HG03175 (cell line): ENCODE results near the gene NPS.

Experiments used
- ATAC-seq: cut with Tn5 transposase; IDR thresholded peaks from one replicate; pipeline ENCODE4 v1.9.1; 2021; ENCODE audit warnings: mild to moderate bottlenecking, moderate library complexity; ENCODE audit not compliant: unreplicated experiment

The NPS gene, protein sequence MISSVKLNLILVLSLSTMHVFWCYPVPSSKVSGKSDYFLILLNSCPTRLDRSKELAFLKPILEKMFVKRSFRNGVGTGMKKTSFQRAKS

DNA sequence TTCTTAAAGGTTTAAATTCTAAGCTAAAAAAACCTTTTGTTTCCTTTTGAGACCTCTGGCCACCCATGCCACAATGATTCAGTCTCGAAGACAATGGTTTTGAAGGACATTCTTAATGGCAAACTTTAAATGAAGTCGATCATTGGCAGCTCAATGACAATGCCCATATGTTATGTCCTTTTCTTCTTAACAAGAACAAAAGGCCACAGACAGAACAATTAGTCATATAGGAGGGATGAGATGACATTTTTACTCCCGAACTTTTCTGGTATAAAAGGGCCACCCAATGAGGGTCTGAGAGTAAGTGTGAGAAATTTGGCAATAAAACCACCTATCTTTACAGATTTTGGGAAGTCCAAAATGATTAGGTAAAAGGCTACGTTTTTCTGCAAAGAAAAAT, at the start of gene NPS:
Gene NPS (plus strand): TSS at position 301 of the 400 bp plus-strand sequence. CDS start 60 bp downstream, at position 361.
- no peak for ATAC-seq

DNA sequence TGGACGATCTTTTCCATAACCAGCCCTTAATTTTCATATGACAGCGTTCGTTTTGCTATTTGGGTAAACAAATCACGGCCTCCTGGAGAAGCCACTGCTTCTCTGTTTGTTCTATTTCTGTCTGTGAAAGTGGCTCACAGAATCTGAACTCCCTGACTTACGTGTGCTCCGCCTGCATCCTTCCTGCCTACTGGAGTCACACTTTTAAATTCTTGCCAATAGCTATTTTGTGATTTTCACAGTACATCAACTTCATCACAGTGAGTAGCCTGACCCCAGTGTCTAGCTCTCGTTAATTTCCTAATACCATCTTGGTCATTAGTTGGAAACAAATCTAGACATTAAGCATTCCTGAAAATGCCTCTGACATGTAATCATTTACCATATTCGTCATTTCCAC, 49.0 kb upstream of the NPS start:
- no peak for ATAC-seq

DNA sequence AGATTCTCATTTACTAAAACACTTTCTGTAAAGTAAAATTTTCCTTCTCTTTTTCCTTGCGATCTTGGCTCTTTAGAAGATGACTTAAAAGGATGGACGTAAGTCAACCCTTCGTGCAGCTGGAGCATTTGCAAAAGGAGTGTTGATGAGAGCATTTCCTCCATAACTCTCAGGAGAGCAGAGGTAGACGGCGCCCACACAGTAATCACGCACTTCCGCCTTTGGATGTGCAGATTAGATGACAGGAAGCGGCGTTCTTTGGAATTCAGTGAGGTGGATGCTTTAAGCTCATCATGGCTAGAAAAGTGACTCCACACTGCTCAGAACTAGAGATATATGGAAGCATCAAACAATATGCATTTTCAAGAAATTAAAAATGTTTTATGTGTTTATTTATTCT, 43.0 kb upstream of the NPS start:
- no peak for ATAC-seq

DNA sequence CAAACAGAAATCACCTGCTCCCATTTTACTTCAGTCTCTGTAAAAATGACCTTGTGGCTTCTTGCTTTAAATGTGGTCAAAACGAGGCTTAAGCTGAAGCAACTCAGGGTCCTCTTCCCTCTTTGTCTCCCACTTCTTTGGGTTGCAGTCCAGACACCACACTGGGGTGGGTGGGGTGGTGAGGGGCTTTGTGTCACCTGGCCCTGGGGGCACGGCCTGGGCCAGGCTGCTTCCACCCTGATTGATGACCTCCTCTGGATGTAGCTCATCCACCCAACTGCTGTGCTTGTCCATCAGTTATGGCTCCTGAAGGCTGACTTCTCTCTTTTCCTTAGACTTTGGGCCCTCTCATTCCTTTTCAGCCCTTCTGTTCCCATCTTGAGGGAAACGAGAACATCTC, 26.8 kb upstream of the NPS start:
- no peak for ATAC-seq

DNA sequence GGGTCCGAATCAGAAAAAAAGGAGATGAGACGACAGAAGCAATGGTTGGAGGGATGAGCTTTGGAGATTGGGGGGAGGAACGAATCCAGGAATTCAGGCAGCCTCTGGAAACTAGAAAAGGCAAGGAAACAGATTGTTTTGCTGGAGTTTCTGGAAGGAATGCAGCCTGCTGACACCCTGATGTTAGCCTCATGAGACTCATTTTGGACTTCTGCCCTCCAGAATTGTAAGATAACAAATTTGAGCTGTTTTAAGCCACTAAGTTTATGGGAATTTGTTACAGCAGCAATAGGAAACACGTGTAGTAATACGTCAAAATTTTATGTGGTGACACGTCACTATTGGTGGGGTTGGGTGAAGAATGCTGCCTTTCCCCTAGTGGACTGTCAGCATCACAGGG, 25.6 kb upstream of the NPS start:
- no peak for ATAC-seq

DNA sequence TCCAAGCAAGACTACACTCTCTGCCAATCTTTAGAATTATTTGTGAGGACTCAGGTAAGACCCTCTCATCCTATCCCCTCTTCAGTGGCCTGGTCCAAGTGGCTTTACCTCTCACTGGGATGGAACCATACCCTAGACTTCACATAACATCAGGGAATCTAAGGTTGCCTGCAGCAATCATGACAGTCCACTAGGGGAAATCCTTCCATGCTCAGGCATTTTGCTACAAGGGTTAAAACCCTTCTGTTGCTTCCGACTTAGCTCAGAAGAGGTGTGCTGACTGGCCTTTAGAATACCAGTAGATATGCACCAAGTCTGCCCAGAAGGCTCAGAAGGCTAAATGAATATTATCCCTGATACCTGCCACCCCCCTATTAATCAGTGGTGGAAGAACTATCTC, 24.9 kb upstream of the NPS start:
- ATAC-seq = no peak

DNA sequence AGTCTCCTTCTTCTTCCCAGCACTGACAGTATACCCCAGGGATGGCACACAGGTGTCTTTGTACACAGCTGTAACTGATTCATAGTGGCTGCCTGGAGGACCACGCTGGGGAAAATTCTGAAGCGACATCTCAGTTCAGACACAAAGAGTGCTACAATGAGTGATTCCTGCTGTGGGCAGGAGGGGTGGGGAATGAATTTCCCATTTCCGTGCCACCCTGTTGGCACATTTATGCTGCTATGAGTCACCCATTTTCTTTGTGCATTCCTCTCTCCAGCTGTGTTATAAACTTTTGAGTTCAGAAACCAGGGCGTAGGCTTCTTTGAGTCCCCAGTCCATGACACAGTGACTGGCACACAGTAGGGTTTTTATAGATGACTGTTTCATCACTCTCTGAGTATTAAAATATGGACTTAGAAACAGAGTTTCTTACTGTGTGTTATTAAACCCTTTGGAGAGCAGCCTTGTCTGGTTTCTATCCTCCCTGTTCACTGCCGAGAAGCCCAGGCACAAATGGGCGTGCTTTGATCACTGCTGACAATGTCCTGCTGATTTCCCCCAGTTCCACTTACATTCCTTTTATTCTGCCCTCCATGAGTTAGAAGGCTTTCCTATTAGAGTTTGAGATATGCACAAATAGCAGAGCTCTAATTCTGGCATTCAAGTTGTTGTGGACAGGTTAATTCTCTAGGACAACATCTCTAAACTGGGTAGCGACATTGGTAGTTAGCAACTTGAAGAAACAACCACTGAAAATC, 24.0 kb upstream of the NPS start:
- ATAC-seq = no peak

DNA sequence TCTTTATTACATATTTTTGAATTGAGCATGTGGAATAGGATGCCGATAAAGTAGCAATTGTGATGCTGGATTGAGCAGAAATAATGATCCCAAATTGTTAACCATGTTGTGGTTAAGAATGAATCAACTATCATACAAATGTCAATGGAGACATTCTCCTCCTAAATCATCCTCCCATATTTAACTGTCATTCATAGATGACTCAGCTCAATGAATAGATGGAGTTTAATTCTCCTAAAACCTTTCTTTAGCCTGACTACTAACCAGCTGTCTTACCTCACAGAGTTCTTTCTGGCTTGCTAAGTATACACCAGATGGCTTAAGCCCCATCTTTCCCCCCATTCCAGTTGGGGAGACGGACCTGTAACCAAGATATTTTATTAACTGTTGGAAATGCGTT, 23.4 kb upstream of the NPS start:
- no peak for ATAC-seq

DNA sequence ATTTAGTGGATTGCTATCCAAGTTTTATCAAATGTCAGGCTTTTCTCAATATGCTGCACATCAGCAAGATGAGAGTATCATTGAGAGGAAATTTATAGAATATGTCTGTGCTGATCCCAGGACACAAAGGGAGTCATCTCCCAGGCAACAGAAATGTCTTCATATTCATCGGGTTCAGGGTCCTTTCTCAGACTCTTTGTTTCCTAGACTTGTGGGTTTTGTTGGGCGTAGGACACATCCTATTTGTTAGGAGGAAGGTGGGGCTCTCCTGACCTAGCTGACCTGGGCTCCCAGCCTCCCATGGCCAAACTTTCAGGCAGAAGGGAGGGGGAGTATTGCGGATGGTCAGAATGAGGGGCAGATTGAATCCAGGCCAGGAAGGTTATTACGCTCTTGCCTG, 22.9 kb upstream of the NPS start:
- no peak for ATAC-seq

DNA sequence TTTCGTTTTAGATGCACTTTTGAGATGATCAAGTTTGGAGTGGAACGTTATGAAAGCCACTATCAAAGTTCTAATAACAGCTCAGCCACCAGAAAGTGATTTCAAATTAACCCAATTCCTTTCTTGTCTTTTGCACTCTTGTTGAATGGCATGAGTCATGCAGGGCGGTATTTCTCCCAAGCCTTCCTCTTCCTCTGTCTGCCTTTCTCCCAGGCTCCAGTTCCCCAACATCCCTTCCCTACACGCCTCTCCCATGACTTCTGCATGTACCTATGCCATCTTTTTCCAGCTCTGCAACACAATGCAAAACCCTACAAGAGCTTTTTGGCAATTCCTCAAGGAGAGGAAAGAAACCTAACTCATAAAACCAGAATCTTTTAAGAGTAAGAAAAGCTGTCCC, 21.8 kb upstream of the NPS start:
- ATAC-seq = no peak

DNA sequence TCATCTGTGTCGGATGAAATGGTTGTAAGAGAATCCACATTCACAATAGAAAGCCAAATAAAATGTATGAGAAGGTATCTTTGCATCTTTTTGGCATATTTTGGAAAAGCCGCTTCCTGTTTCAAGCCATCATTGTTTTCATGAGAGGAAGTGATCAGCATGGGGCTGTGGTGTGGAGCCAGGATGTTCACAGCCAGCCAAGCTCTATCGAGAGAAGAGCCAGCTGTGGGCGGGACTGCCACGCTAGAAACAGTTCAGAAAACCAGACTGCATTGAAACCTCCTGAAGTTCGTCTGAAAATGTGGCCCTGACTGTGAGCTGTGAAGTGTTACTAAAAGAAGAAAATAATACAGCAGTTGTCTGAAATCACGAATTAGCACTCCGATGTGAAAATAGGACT, 21.2 kb upstream of the NPS start:
- ATAC-seq = no peak

DNA sequence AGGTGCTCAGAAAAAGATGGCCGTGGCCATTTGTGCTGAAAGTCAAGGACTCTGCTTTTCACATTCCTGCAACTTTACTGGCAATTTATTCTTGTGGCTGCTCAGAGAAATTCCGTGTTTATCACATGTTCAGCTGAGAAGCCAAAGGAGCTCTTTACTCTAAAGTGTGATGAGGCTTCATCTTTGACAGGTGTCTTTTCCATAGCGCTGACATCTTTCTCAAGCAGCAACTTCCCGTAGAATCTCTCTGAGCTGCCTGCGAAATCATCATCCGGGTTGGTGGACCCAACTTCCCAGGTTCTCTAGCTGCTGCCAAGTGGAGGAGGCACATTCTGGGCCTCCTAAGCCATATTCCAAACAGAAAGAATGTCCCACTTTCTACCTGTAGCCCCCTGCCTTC, 16.9 kb upstream of the NPS start:
- ATAC-seq = no peak

DNA sequence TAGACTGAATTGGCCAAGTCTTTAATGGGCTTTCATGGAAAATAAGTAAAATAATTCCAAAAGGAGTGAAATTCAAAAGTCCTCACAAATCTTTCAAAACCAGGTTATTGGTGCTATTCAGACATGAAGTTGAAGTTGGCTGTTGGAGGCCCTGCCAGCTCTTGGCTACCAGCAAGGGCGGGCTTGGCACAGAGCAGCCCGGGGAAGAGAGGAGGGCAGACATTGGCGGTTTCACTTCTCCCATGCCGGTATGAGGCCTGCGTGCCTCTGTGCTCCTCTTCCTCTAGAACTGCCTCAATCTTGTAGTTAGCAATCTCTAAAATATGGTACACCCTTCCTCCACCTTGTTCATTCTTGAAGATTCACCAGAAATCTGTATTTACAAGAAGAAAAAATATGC, 16.4 kb upstream of the NPS start:
- no peak for ATAC-seq

DNA sequence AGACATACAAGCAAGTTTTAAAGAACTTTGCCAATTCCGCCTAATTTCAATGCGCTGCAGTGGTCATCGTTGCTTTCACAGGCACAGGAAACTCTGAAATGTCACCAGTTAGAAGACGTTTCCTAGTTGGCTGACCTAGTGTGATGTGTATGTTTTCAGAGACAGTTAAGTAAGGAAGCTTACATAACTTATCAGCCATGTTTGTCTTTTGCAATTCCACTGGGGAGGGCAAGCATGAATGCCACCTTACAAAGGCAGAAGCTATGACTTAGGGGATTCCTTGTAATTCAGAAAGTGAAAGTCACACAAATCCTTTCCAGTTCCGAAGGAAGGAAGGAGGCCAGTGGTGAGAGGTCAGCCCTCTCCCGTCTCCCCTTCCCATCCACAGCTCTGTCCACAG, 15.0 kb upstream of the NPS start:
- ATAC-seq = no peak

DNA sequence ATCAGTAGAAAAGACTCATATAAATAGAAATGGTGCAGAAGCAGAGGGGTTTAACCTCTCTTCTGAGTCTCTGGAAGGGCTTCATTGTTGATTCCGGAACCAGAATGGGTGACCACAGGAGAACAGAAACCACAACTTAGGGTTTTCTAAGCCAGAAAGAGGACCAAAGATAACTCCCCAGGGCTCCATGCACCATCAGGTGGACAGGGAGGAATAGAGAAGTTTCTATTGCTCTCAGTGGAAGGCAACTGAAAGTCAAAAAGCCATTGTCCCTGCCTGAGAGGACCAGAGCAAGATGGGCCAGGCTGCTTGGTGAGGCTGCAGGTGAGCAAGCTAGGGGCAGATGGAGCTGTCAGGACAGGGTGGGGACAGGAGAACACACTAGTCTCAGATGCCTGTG, 14.6 kb upstream of the NPS start:
- ATAC-seq = no peak

DNA sequence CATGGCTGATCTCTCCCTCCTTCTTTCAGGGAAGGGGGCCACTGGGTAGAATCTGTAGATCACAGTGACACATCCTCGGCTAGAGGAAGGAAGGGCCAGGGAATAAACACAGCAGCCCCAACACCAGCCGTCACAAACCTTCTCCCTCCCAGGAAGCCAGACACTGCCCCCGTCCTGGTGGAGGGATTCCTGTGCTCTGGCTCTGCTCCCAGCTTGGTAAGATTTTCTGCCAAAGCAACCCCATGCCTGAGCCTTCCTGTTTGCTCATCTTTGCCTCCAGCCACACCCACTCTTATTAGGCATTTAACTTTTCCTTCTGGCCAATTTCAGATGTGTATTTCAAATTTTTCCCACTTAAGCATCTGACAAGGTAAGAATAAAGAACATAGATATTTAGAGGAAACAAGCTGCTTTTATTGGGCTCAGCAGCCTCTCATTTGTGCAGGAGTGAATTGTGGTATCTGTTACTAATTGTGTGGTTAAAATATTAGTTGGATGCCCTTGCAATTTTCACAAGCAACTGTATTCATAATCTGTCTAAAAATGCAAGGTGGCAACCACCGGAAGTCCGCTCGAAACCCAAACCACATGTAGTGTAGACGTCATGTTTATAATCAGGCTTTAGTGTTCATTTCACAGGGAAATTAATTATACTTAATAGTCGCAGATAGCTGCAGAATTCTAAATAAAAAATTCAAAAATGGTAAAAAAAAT, 13.2 kb upstream of the NPS start:
- no peak for ATAC-seq

DNA sequence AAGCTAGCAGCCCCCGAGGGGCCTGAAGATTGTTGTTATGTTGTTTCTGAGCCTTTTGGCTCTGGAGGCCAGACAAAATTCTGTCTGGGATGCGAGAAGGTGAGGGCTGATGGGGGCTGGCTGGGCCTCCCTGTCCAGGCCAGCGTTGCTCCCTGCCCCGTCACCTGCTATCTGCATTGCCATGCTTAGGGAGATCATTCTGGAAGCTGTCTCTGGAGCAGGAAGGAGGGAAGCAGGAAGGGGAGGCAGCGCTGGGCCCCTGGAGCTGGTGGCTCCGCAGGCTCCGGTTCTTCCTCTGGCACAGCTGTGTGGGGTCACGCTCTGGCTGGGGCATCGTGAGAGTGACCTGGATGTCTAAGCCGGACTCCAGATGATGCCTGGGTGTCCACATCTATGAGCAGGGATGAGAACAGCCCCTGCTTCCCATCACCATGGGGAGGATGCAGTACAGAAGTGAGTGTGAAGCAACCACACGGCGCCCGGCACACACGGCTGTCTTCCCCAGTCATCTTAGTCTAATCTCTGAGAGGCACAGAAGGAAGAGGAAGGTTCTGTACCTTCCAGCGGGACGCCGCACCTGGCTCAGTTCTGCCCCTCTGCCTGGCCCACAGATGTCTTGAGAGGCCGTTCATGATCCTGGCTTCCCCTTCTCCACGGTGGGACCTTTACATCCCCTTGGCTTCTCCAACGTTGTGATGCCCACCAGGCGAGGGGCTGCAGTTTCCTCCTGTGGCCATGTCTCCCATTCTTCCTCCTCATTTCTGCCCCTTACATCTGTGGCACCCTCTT, 11.9 kb upstream of the NPS start:
- ATAC-seq = no peak

DNA sequence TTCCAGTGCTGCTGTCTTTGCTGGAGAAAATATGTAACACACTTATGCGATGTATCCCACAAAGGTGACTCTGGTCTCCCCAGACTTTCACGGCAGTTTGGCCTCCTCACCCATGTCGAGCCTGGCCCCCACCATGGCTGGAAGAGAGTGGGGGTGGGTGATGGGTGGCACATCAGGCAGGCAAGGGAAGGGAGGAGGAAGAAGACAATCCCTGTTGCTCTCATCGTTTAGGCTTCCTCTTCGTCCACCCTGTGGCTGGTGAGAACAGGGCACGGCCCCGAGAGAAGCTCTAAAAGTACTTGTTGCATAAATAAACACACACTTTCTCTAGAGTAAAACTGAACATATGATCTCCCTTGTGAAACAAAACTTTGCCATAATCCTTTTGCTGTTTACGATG, 11.2 kb upstream of the NPS start:
- ATAC-seq = no peak

DNA sequence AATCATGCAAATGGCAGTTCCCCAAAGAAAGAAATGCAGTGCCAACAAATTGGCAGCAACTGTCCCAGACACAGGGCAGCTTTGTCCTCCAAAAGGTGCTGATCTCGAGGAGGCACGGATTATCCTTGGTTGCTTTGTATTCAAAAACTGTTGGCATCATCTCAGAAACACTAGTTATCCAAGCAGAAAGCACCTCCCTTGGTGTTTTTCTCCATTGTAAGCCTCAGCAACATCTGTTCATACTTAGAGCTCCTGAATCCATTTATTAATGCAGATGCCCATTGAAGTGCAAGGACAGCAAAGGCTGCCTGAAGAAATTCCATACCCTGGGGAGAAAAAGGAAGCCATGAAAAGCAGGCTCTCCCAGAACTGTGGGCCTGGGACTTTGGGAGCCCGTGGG, 1.1 kb upstream of the NPS start:
- ATAC-seq = no peak

DNA sequence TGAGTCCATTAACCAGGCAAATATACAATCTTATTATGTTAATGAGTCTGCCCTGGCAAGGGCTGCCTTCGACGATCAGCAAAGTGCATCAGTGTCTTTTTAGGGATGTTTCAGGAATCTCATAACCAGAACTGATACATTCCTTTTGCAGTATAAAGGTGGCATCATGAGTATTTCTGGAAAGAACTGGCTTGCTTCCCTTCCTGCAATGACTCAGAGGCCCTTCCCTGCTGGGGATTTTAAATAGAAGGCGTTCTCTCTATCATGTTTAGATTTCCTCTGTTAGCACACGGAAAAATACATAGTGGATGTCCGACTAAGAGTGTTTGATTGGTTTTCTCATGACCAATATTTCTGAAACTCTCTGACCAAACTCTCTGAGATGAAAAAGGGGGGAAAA, 1.8 kb downstream of the NPS start:
- no peak for ATAC-seq

DNA sequence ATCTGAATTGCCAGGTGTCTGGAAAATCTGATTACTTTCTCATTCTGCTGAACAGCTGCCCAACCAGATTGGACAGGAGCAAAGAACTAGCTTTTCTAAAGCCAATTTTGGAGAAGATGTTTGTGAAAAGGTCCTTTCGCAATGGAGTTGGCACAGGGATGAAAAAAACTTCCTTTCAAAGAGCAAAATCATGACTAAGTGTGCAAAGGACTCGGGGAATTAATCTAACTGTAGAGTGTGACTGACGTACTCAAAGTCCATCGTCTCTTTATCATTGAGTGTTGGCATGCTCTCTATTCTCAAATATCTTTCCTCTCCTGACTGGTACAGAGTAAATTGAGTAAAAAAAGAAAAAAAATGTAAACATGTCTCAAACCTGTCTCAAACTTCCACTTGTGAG, 3.3 kb downstream of the NPS start:
- ATAC-seq = no peak

DNA sequence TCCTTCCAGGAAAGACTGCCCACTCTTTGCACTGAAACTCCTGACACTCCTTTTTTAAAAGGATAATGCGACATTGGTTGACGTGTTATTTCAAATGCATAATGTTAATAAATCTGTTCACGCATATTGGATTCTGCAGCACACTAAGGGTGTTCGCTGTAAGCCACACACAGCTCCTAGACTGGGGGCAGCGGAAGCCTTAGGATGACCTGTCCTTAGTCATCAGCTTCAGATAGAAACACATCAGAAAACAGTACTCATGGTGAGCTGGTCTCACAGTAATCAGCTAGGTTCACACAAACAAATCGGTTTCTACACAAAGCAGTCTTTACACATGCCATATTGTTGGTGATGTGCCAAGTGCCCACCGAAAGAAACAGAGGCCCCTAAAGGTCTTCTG, 4.3 kb downstream of the NPS start:
- ATAC-seq = no peak
